CD8-positive, alpha-beta memory T cell (primary cell): ENCODE results near the gene DND1. TPM values are rescaled to one million over a fixed set of nuclear protein-coding genes. Genes with fewer than 3 reads are reported as not detected.
"Not testable (repeated sequence)": the region's sequence is repeated elsewhere in the genome, so short reads cannot be mapped to it uniquely, and the experiment has no call there.

Experiments
- CTCF ChIA-PET: fragments of 350-600 bp; sonication (Branson Sonifier 250); formaldehyde crosslinking; loops from one replicate; lab custom pipeline; 2021; ENCODE audit warnings: antibody characterized with exemption; lab: Charles Lee
- POLR2A ChIA-PET: fragments of 350-600 bp; sonication (Branson Sonifier 250); formaldehyde crosslinking; loops from one replicate; lab custom pipeline; 2021; ENCODE audit warnings: antibody characterized with exemption; lab: Charles Lee
- DNase-seq, 5 donors: peaks; one replicate each; pipeline versions ENCODE4 v3.0.0 to v3.0.0-alpha.2; 2020 to 2022; ENCODE audit warnings: mixed read lengths in 1 of 5
- H3K27ac ChIP-seq: one replicate; pipeline ENCODE4 v1.7.0; 2013; ENCODE audit warnings: low read depth, mild to moderate bottlenecking, low read length, moderate library complexity
- H3K27me3 ChIP-seq: 2 replicates; pipeline ENCODE4 v1.7.0; 2013; ENCODE audit warnings: low read length, mild to moderate bottlenecking; ENCODE audit not compliant: insufficient read depth, poor library complexity, severe bottlenecking
- H3K36me3 ChIP-seq: 2 replicates; pipeline ENCODE4 v1.7.0; 2013; ENCODE audit warnings: mild to moderate bottlenecking, low read length, moderate library complexity; ENCODE audit not compliant: insufficient read depth
- H3K4me1 ChIP-seq: 2 replicates; pipeline ENCODE4 v1.7.0; 2013; ENCODE audit warnings: mild to moderate bottlenecking, low read length, moderate library complexity; ENCODE audit not compliant: insufficient read depth
- H3K4me3 ChIP-seq: 2 replicates; pipeline ENCODE4 v1.7.0; 2013; ENCODE audit warnings: mild to moderate bottlenecking, low read length
- H3K9me3 ChIP-seq: 2 replicates; pipeline ENCODE4 v1.7.0; 2013; ENCODE audit warnings: mild to moderate bottlenecking, low read length
- H3K27ac Mint-ChIP-seq, 8 donors: one replicate each; pipeline ENCODE4 v1.8.0; 2020 to 2021; ENCODE audit warnings: mixed read lengths in 8 of 8, mild to moderate bottlenecking in 6 of 8, inconsistent platforms in 3 of 8, moderate library complexity in 3 of 8
- H3K27me3 Mint-ChIP-seq, 2 donors: one replicate each; pipeline ENCODE4 v1.8.0; 2020 to 2021; ENCODE audit warnings: mixed read lengths in 2 of 2, mild to moderate bottlenecking in 1 of 2, moderate library complexity in 1 of 2
- H3K36me3 Mint-ChIP-seq, 3 donors: one replicate each; pipeline ENCODE4 v1.8.0; 2020 to 2021; ENCODE audit warnings: mixed read lengths in 3 of 3, inconsistent platforms in 1 of 3, mild to moderate bottlenecking in 1 of 3
- H3K4me1 Mint-ChIP-seq, 3 donors: one replicate each; pipeline ENCODE4 v1.8.0; 2020 to 2021; ENCODE audit warnings: mixed read lengths in 3 of 3, inconsistent platforms in 1 of 3, mild to moderate bottlenecking in 1 of 3
- H3K4me3 Mint-ChIP-seq, 7 donors: one replicate each; pipeline ENCODE4 v1.8.0; 2020 to 2021; ENCODE audit warnings: mixed read lengths in 7 of 7, mild to moderate bottlenecking in 6 of 7, moderate library complexity in 4 of 7, inconsistent platforms in 2 of 7
- H3K9me3 Mint-ChIP-seq, 5 donors: one replicate each; pipeline ENCODE4 v1.8.0; 2020 to 2022; ENCODE audit warnings: mixed read lengths in 5 of 5, mild to moderate bottlenecking in 3 of 5, moderate library complexity in 2 of 5, inconsistent platforms in 1 of 5
- polyA plus RNA-seq: library from polyadenylated mRNA; unstranded; fragments of 300-500 nt; fragmentation: Illumina TruSeq; gene quantifications from one replicate; pipeline ENCODE4 v1.2.3, GENCODE V29; 2021
- total RNA-seq, 2 experiments: library from RNA; stranded (reverse); gene quantifications; one replicate each; pipeline ENCODE4 v1.2.3, GENCODE V29; 2021

DND1 gene
- total and polyA plus RNA-seq, 3 experiments from 2014 or later = 2.3 to 2.9 TPM; not detected in 1

DNA sequence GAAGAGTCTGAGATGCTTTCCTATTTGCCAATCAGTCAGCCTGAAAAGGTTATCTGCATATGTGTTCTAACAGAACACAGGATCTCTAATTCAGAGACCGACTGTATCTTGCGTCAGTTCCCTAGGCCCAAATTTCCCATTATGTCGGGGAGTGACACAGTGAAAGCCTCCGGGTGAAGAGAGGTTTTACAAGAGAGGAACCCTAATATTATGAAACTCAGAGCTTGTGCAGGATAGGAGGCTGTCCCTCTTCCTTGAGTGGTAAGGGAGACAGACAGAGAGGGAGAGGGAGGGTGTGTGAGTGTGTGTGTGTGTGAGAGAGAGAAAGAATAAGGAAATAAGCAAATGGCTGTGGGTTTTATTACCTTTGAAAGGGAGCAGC lies 42.3 kb downstream of the DND1 start:
- Histone ChIP-seq H3K27ac (no peak overlapping the region), H3K4me3 (no peak overlapping the region), H3K36me3 (no peaks in the 10 kb centered on the region), H3K9me3 (no peaks in the 10 kb centered on the region), H3K27me3 (no peaks in the 10 kb centered on the region), H3K4me1 (peaks cover 6% of the 10 kb centered on the region)
- H3K9me3 Mint-ChIP-seq = peaks cover 0 to 5% (median 0%) of the 10 kb centered on the region in 5 donors
- DNase-seq = no peak
- ChIA-PET POLR2A (interaction anchor here (2.3 kb wide), 1 partner anchor 16 kb away, joined by 12 read pairs; the partner anchor contains the start of genes IK and NDUFA2), CTCF (interaction anchor here (1.2 to 2.3 kb wide), 2 partner anchors 9 to 65 kb away, joined by 3 to 6 read pairs; partner anchors contain the start of gene TMCO6)
- peak overlapping the region; percentile 16 to 85 (median 65) for H3K4me3 Mint-ChIP-seq
- peaks cover 15 to 25% (median 25%) of the 10 kb centered on the region in 3 donors for H3K4me1 Mint-ChIP-seq
- peaks cover 0 to 2% (median 0%) of the 10 kb centered on the region in 3 donors for H3K36me3 Mint-ChIP-seq
- H3K27ac Mint-ChIP-seq = peak overlapping the region in 1 of 8 donors; percentile 58
- peaks cover 7 to 12% of the 10 kb centered on the region in 2 donors for H3K27me3 Mint-ChIP-seq

DNA sequence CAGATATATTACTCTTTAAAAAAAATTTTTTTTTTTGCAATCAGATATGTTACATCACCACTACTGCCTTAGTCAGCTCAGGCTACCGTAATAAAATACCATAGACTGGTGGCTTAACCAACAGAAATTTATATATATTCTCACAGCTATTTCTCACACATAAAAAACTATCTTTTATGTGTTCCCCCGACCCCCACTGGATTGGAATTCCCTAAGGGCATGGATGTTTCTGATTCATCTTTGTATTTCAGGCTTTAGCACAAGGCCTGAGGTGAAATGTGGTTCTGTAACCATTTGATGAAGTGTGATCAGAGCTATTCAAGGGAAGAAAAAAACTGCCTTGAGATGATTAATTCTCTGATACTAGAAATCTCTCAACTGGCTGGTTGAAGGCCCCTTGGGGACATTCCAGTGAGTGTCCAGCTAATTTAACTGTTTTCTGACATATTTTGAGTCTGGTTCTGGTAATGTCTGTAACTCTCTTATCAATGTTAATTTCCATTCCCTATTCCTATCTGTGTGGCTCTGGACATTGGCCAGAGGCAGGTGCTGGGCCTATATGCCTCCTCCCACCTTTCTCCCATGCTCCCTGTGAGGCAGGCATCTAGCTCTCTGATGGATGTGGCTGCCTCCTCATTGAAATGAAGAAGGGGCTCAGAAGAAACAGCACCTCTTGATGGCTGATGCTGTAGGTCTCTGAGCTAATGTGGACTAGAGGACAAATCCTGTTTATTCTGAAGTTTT lies 42.9 kb downstream of the DND1 start:
- H3K27ac ChIP-seq = no peak overlapping the region
- H3K27me3 ChIP-seq = no peaks in the 10 kb centered on the region
- peaks cover 6% of the 10 kb centered on the region for H3K4me1 ChIP-seq
- Mint-ChIP-seq H3K27ac (no peak overlapping the region), H3K4me1 (peaks cover 15 to 25% (median 25%) of the 10 kb centered on the region in 3 donors), H3K36me3 (peaks cover 0 to 2% (median 0%) of the 10 kb centered on the region in 3 donors), H3K4me3 (peak overlapping the region in 6 of 7 donors; percentile 44 to 85 (median 66)), H3K27me3 (peaks cover 7 to 12% of the 10 kb centered on the region in 2 donors), H3K9me3 (peaks cover 0 to 5% (median 0%) of the 10 kb centered on the region in 5 donors)
- H3K9me3 ChIP-seq = no peaks in the 10 kb centered on the region
- H3K36me3 ChIP-seq = no peaks in the 10 kb centered on the region
- CTCF ChIA-PET = interaction anchor here (1.2 kb wide), 1 partner anchor 9 kb away, joined by 3 read pairs; the partner anchor contains the start of gene TMCO6
- H3K4me3 ChIP-seq = no peak overlapping the region
- no peak for DNase-seq
- POLR2A ChIA-PET = no interaction called here

DNA sequence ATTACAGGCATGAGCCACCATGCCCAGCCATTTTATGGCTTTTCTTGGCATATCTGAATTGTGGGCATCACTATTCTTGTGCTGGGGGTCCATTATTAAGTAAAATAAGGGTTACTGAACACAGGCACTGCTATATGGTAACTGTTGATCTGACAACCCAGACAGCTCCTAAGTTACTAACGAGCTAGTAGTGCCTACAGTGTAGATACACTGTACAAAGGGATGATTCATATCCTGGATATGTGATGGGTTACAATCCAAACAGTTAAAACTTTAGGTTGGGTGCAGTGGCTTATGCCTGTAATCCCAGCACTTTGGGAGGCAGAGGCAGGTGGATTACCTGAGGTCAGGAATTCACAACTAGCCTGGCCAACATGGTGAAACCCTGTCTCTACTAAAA lies 44.7 kb downstream of the DND1 start:
- ChIA-PET CTCF (no interaction called here), POLR2A (no interaction called here)
- Histone ChIP-seq H3K9me3 (no peaks in the 10 kb centered on the region), H3K27ac (no peak overlapping the region), H3K4me3 (no peak overlapping the region), H3K36me3 (no peaks in the 10 kb centered on the region), H3K27me3 (no peaks in the 10 kb centered on the region), H3K4me1 (peaks cover 6% of the 10 kb centered on the region)
- Mint-ChIP-seq H3K4me3 (no peak overlapping the region), H3K9me3 (peaks cover 0 to 5% (median 0%) of the 10 kb centered on the region in 5 donors), H3K27me3 (peaks cover 7 to 12% of the 10 kb centered on the region in 2 donors), H3K27ac (no peak overlapping the region), H3K36me3 (peaks cover 0 to 2% (median 1%) of the 10 kb centered on the region in 3 donors), H3K4me1 (peaks cover 12 to 22% (median 21%) of the 10 kb centered on the region in 3 donors)
- DNase-seq = no peak

DNA sequence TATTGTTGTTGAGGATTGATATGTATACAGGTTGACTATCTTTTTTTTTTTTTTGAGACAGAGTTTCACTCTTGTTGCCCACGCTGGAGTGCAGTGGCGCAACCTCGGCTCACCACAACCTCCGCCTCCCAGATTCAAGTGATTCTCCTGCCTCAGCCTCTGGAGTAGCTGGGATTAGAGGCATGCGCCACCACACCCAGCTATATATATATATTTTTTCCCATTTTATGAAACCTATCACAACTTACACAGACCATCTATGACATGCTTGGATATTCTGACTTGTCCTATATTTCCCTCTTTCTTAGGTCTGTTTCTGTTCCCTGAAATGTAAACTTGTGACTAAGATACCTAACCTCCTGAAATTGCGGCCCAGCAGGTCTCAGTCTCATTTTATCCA lies 45.4 kb downstream of the DND1 start:
- ChIA-PET POLR2A (interaction anchor here (0.8 kb wide), 1 partner anchor 75 kb away, joined by 3 read pairs; no protein-coding TSS in a partner anchor), CTCF (no interaction called here)
- H3K4me1 ChIP-seq = peaks cover 2% of the 10 kb centered on the region
- Mint-ChIP-seq H3K4me1 (peaks cover 7 to 15% (median 14%) of the 10 kb centered on the region in 3 donors), H3K9me3 (peaks cover 0 to 5% (median 0%) of the 10 kb centered on the region in 5 donors), H3K4me3 (no peak overlapping the region), H3K36me3 (peaks cover 0 to 2% (median 1%) of the 10 kb centered on the region in 3 donors), H3K27ac (peak overlapping the region in 1 of 8 donors; percentile 47), H3K27me3 (peaks cover 4 to 9% of the 10 kb centered on the region in 2 donors)
- no peaks in the 10 kb centered on the region for H3K36me3 ChIP-seq
- H3K4me3 ChIP-seq = no peak overlapping the region
- no peak for DNase-seq
- H3K27me3 ChIP-seq = no peaks in the 10 kb centered on the region
- H3K27ac ChIP-seq = no peak overlapping the region
- H3K9me3 ChIP-seq = no peaks in the 10 kb centered on the region

DNA sequence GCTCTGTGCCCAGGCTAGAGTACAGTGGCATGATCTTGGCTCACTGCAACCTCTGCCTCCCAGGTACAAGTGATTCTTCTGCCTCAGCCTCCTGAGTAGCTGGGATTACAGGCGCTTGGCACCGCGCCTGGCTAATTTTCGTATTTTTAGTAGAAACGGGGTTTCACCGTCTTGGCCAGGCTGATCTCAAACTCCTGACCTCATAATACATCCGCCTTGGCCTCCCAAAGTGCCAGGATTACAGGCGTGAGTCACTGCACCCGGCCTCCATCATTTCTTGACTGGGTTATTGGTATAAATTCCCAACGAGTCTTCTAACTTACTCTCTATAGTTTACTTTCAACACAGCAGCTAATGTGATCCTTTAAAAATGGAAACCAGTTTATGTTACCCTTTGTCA lies 48.5 kb downstream of the DND1 start:
- H3K4me1 Mint-ChIP-seq, CTCF ChIA-PET, H3K36me3 Mint-ChIP-seq, H3K4me1 ChIP-seq, H3K36me3 ChIP-seq, H3K27ac ChIP-seq, H3K4me3 ChIP-seq, H3K4me3 Mint-ChIP-seq, DNase-seq, H3K27me3 ChIP-seq, POLR2A ChIA-PET, H3K9me3 Mint-ChIP-seq, H3K9me3 ChIP-seq: not testable (repeated sequence)
- Mint-ChIP-seq H3K27ac (peak overlapping the region in 1 of 8 donors; percentile 24), H3K27me3 (peaks cover 13 to 21% of the 10 kb centered on the region in 2 donors)

DNA sequence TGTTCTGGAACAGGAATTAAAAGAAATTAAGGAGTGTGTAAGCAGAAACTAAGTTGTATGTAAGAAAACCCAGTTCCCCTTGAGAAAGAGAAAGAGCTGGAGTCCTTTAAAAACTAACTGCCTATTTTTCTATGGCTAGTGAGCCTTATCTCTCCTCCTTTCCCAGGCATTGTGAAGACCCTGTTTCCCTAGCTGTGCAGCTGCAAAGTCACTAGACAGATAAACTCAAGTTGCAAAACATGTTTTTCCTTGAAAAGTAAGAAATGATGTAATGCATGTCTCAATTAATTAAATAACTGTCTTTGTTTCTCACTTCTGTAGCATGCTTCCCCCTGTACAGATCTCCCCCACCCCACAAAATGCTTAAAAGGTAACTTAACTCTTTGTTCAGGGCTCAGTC lies 50.3 kb downstream of the DND1 start:
- H3K36me3 Mint-ChIP-seq, H3K4me1 Mint-ChIP-seq, H3K9me3 ChIP-seq, H3K36me3 ChIP-seq, DNase-seq, H3K4me3 ChIP-seq, H3K4me3 Mint-ChIP-seq, H3K27me3 ChIP-seq, H3K27ac ChIP-seq, H3K9me3 Mint-ChIP-seq, H3K4me1 ChIP-seq, POLR2A ChIA-PET: not testable (repeated sequence)
- Mint-ChIP-seq H3K27me3 (peaks cover 12 to 21% of the 10 kb centered on the region in 2 donors), H3K27ac (peak overlapping the region in 1 of 8 donors; percentile 68)
- CTCF ChIA-PET = interaction anchor here (1.0 kb wide), 1 partner anchor 76 kb away, joined by 3 read pairs; the partner anchor contains the start of gene EIF4EBP3

DNA sequence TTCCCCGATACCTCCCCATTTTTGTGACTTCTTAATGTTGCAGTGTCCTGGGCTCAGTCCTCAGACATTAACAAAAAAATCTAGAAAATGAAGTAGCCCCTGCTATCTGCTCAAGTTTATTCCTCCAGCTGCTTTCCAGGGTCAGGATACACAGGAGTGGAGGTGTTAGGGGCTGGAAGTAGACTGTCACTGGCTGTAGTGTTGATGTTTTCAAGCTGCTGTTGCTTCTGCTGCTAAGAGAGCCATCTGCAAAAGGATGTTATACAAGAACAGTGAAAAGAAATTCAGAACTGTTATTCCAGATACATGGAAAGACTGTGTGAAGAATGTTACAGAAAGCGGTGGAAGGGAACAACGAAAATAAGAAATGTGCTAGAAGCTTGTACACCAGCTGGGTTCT lies 51.1 kb downstream of the DND1 start:
- H3K27me3 ChIP-seq = no peaks in the 10 kb centered on the region
- no peaks in the 10 kb centered on the region for H3K9me3 Mint-ChIP-seq
- H3K27ac ChIP-seq = no peak overlapping the region
- H3K9me3 ChIP-seq = no peaks in the 10 kb centered on the region
- H3K4me1 Mint-ChIP-seq = no peaks in the 10 kb centered on the region
- H3K36me3 ChIP-seq = no peaks in the 10 kb centered on the region
- no peaks in the 10 kb centered on the region for H3K4me1 ChIP-seq
- CTCF ChIA-PET = interaction anchor here (1.0 kb wide), 1 partner anchor 75 kb away, joined by 3 read pairs; the partner anchor contains the start of gene EIF4EBP3
- peaks cover 0 to 1% (median 0%) of the 10 kb centered on the region in 3 donors for H3K36me3 Mint-ChIP-seq
- DNase-seq = no peak
- H3K4me3 Mint-ChIP-seq = no peak overlapping the region
- peaks cover 9 to 20% of the 10 kb centered on the region in 2 donors for H3K27me3 Mint-ChIP-seq
- POLR2A ChIA-PET = no interaction called here
- peak overlapping the region in 1 of 8 donors; percentile 16 for H3K27ac Mint-ChIP-seq
- no peak overlapping the region for H3K4me3 ChIP-seq
